T-helper 1 cell (primary cell): Measurements from ENCODE around the gene NFKBIB.
"Not testable (repeated sequence)": the region's sequence is repeated elsewhere in the genome, so short reads cannot be mapped to it uniquely, and the experiment has no call there.

ENCODE experiments used
- DNase-seq, 5 donors: peaks; one replicate each; pipeline ENCODE4 v3.0.0-alpha.2; 2012 to 2020
- total RNA-seq, 4 donors: gene quantifications; one replicate each; lab custom pipeline; 2026; lab: John Stamatoyannopoulos, UW

Gene NFKBIB, protein sequence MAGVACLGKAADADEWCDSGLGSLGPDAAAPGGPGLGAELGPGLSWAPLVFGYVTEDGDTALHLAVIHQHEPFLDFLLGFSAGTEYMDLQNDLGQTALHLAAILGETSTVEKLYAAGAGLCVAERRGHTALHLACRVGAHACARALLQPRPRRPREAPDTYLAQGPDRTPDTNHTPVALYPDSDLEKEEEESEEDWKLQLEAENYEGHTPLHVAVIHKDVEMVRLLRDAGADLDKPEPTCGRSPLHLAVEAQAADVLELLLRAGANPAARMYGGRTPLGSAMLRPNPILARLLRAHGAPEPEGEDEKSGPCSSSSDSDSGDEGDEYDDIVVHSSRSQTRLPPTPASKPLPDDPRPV
- total RNA-seq, result 35.1 to 45.3 (median 37.9) reads per million in 4 donors

DNA sequence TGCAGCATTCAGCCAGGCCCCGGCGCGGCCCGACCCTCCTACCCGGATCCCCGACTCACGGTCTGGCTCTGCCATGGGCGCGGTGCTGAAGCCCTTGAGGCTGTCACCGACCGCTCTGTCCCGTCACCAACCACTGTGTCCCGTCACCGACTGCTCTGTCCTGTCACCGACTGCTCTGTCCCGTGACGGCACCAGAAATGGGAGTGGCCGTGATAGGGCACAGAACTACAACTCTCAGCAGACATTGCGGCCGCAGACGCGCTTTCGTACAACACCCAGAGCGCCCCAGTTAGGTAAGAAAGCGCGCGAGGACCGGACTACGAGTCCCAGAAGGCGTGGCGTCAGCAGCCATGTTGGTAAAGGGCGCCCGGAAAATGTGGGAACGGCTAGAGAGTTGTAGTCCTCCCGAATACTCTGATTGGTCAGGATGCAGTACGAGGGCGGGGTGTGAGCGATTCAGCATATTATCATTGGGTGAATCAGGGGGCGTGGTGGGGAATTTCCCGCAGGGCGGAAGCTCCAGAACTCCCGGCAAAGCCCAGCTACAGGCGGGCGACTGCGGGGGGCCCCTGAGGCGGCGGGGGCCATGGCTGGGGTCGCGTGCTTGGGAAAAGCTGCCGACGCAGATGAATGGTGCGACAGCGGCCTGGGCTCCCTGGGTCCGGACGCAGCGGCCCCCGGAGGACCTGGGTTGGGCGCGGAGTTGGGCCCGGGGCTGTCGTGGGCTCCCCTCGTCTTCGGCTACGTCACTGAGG is at the start of gene NFKBIB, which contains the start of gene SIRT2:
TSS of gene NFKBIB (plus strand) at position 523 of the 755 bp plus-strand sequence. CDS start at position 587, 64 bp downstream.
TSS of gene SIRT2 (minus strand) at position 172 of the 755 bp plus-strand sequence. CDS start at position 75, 97 bp downstream.
- peak; percentile 98 to 100 (median 99) for DNase-seq

DNA sequence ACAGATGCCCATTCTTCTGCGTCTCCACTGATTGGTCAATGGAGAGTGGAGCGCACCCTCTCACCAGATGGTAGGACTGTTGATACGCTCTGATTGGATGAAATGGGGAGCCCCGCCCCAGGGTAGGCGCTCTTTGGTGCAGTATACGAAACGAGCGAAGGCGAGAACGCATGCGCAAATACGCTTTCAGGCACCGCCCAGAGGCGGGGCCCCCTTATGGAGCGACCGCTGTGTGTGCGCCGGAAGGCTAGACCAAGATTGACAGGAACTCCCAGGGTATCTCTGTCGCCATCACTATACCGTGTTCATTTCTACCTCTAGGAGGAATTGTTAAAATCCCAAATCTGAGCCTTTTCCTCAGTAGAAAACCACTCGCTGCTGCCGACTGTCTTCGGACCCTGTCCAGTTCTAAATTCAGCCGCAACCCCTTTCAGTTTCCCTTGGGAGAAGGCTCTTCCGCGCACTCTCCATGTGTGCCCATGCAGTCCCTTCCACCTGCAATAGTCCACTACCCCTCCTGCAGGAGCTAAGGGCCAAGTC is 49.3 kb upstream of the NFKBIB start:
- DNase-seq, result peak in 1 of 5 donors; percentile 97

DNA sequence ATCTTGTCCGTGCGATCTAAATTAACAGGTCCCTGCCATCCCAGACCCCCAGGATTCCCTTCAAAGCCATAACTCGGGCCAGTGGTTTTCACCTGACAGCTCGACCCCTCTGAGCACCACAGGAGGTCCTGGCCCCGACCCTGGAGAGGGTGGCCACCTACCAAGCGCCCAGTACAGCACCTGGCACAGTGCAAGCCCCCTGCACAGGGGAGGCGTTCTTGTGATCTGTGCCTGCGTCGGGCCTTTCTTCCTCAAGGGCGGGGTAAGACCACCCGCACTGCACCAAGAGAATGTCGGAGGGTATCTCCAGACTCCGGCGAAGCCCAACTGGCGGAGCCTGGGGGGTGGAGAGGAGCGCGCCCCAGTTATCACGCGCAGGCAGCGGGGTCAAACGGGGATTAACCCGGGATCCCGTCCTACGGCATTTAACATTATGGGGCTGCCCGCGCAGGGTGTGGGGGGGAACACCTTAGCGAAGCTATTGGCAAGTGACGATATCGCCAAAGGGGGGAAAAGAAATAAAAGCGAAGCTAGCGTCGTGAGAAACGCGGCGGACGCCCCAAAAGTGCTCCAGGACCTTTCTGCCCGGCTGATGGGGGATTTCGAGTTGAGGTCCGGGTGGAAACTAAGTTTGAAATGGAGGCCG is 48.7 kb upstream of the NFKBIB start:
- DNase-seq, result peak in 1 of 5 donors; percentile 31

DNA sequence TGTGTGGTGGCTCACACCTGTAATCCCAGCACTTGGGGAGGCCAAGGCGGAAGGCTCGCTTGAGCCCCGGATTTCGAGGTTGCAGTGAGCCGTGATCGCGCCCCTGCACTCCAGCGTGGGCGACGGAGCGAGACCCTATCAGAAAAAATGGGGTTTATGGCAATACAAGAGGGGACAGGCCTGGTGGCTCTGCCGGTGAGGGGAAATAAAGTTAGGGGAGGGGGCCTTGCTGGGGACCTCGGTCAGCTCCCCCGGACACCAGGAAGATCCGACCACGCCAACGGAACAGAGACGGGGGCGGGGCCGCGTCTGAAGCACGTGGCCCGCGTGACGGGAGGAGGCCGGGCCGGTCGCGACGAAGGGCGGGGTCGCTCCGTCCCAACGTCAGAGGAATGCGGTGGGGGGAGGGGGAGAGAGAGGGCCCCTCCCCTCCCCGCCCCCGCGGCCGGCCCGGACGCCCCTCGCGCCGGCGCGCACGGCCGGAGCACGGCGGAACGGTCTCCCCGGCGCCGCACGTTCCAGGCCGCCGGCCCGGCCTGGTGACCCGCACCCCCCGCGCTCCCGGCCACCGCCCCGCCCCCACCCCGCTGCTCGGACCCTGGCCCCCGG is 48.0 kb upstream of the NFKBIB start:
- DNase-seq, result peak; percentile 84 to 92 (median 85)

DNA sequence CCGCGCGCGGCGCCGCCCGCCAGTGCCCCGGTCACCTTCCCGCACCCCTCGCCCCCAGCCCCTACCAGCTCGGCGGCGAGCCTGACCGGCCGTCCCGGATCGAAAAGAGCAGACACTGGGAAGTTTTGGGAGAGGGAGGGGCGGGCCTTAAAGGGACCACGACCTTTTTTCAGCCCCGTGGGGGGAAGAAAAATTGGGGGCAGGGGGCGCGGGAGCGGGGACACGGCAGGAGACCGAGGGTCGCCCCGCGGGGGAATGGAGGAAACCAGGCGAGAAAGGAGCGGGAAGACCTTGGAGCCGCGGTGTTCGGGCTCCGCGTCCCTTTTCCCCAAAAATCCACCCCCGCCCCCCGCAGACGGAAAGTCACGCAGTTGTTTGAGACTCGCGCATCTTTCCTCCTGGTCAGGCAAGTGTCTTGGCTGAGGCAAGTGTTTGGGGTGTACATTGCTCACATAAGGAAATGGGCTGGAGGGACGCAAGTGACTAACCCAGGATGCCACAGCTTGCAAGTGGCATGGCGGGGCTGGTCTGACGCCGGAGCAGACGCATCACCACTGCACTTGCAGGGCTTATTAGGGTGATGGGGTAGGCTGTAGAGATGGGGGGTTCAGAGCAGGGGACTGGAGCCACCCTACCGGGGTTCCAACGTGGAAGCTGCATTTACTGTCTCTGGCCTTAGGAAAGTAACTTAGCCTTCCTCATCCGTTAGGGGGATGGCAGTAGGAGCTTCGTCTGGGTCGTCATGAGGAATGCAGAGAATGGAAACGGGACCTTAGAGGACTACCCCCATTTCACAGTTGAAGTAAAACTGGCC is 47.3 kb upstream of the NFKBIB start:
- peak; percentile 30 to 75 (median 51) for DNase-seq

DNA sequence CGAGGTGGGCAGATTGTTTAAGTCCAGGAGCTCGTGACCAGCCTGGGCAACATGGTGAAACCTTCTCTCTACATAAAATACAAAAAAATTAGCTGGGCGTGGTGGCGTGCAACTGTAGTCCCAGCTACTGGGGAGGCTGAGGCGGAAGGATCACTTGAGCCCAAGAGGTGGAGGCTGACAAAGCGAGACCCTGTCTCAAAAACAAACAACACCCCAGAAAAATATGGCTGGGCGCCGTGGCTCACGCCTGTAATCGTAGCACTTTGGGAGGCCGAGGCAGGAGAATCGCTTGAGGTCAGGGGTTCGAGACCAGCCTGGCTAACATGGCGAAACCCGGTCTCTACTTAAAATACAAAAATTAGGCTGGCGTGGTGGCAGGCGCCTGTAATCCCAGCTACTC is 46.6 kb upstream of the NFKBIB start:
- DNase-seq, result no peak

DNA sequence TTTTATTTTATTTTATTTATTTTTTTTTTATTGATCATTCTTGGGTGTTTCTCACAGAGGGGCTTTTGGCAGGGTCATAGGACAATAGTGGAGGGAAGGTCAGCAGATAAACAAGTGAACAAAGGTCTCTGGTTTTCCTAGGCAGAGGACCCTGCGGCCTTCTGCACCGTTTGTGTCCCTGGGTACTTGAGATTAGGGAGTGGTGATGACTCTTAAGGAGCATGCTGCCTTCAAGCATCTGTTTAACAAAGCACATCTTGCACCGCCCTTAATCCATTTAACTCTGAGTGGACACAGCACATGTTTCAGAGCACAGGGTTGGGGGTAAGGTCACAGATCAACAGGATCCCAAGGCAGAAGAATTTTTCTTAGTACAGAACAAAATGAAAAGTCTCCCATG is 44.8 kb upstream of the NFKBIB start:
- not testable (repeated sequence) for DNase-seq

DNA sequence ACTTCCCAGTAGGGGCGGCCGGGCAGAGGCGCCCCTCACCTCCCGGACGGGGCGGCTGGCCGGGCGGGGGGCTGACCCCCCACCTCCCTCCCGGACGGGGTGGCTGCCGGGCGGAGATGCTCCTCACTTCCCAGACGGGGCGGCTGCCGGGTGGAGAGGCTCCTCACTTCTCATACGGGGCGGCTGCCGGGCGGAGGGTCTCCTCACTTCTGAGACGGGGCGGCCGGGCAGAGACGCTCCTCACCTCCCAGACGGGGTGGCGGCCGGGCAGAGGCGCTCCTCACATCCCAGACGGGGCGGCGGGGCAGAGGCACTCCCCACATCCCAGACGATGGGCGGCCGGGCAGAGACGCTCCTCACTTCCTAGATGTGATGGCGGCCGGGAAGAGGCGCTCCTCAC is 44.0 kb upstream of the NFKBIB start:
- DNase-seq, result not testable (repeated sequence)

DNA sequence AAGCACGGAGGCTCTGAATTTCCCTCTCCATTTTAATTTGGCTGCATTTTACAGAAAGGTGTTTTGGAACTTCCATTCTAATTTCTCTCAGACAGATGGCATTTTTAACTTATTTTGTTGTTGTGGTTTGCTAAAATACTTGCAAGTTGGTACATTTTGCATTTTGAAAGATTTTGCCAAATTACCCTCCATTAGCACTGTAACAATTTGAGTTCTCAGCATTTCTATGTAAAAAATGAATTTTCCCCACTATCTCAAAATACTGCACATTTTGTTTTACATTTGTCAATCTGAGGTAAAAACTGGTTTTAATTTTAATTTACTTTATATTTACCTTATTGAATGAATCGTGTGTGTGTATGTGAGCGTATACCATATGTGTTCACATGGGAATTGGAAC is 43.0 kb upstream of the NFKBIB start:
- no peak for DNase-seq

DNA sequence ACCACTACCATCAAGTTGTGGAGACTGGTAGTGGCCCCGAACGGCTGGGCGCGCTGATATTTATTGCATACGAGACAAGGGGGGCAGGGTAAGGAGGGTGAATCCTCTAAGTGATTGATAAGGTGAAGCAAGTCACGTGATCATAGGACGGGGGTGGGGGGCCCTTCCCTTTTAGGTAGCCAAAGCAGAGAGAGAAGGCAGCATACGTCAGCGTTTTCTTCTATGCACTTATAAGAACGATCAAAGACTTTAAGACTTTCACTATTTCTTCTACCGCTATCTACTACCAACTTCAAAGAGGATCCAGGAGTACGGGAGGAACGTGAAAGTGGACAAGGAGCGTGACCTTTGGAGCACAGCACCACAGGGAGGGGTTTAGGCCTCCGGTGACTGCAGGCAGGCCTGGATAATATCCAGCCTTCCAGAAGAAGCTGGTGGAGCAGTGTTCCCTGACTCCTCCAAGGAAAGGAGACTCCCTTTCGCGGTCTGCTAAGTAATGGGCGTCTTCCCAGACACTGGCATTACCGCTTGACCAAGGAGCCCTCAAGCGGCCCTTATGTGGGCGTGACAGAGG is 40.1 kb upstream of the NFKBIB start:
- DNase-seq, result not testable (repeated sequence)

DNA sequence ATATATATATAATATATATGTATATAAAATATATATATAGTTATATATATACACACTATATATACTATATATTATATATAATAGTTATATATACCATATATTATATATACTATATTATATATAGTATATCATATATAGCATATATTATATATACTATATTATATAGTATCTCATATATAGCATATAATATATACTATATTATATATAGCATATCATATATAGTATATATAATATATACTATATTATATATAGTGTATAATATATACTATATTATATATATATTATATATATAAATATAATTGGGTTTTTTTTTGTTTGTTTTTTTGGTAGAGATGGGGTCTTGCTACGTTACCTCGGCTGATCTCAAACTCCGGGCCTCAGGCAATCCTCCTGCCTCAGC is 38.4 kb upstream of the NFKBIB start:
- DNase-seq, result no peak

DNA sequence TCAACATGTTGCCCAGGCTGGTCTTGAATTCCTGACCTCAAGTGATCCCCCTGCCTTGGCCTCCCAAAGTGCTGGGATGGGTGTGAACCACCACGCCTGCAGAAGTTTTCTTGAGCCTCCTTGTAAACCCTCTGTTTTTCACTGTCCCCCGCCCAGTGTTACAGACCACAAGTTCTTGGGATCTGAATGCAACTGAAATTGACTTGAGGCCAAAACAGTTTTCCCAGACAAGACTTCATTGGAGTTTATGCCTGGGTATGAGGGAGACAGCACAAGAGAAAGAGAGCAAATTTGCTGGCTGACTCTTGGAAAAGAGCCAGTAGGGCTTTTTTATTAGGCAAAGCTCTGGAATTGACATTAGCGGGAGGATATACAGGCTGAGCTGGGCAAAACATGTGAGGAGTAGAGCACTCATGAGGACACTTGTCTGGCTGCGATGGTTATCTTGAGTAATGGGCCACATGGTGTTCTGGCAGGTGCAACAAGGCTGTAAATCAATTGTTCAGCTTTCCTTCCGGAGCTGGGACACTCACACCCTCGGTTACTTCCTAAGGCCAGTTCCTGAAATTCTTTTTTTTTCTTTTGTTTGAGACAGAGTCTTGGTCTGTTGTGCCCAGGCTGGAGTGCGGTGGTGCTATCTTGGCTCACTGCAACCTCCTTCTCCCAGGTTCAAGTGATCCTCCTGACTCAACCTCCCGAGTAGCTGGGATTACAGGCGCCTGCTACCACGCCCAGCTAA is 37.3 kb upstream of the NFKBIB start:
- DNase-seq, result no peak

DNA sequence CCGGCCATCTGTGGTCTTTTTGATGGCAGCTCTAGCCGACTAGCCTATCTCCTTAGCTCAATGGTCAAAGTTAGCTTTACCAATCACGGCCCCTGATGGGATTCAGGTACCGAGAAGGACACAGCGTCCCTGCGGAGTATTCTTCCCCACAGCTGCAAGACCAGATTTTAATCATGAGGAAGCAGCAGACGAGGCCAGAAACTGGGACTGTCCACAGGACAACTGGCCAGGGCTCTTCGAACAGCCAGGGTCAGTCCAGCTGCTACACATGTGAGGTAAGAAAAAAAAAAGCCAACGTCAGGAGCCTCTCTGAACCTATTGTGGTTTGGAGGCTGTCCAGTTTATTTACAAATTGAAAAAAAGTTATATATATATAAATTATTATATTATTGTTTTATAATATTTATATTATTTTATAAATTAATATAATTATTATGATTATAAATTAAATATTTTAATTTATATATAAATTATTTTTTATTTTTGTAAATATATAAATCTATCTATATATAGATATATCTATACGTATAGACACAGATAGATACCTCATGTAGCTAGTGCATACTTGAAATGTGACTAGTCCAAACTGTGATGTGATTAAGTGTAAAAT is 32.5 kb upstream of the NFKBIB start:
- no peak for DNase-seq

DNA sequence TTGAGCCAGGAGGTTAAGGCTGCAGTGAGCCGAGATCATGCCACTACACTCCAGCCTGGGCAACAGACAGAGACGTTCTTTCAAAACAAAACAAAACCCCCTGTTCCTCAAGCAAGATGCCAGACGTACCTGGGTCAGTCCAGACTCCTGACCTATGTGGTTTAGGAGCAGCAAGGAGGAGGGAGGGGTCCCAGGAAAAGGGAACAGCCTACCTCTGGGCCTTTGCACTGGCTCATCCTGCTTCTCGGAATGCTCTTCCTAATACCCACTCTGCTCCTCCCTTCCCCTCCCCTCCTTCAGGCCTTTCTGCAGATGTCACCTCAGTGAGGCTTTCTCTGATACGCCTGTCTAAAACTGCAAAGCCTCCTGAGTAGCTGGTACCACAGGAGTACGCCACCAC is 31.2 kb upstream of the NFKBIB start:
- no peak for DNase-seq

DNA sequence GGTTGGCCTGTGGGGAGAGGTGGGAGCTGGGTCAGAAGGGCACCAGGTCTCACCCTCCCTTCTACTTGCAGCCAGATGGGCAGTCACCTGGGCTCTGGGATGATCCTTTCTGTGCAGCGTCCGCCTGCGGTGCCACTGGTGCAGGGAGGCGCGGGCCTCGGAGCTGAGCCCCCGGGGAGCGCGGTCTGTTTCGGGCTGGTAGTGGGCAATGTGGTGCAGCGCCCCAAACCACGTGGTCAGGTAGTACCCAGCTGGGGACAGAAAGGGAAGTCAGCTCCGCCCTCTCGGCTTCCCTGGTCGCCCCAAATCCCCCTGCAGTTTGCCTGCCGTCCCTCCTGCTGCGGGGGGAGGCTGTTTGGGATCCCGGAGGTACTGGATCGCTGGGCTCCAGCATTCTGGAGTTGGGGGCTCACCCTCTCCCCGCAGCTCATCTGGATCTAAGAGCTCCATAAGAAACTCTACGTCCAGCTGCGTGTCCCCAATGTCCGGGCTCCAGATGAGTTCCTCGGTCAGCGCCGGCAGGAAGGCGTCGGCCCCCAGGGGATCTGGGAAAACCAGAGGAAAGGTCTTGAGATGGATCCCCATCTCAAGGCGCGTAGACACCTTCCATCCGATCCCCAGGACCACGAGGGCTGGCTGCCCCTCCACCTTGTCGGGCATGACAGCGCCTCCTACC is 30.5 kb upstream of the NFKBIB start:
- DNase-seq, result peak in 2 of 5 donors; percentile 19 to 44

DNA sequence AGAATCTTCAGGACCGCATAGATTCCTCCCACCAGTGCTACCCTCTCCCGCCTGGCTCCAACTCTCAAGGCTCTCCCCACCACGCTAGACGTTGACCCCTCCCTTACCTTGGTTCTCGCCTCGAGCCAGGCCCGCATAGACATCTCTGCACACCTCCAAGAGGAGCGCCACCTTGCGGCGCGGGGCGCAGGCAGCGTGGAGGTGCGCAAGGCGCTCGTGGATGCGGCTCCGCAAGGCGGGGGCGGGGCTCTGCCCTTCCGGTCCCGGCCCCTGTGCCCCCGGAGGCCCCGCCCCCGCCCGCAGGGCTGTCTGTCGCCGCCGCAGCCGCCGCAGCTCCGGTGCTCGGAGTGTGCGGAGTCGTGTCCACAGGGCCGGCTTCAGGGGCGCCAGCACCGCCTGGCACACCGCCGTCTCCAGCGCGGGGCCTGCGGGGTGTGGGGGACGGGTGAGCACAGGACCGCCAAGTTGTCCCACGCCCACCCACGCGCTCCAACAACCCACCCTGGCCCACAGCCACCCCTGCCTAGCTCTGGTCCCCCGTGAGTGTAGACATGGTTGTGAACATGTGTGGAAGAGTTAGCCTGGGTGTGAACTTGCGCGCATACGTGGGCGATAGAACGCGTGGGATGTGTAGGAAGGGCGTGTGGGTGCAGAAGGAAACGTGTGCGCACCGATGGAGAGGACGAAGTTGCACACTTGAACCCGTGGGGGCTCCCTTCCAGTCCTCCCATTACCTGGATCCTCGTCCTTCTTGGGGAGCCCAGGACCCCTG is 29.7 kb upstream of the NFKBIB start:
- peak; percentile 88 to 95 (median 91) for DNase-seq

DNA sequence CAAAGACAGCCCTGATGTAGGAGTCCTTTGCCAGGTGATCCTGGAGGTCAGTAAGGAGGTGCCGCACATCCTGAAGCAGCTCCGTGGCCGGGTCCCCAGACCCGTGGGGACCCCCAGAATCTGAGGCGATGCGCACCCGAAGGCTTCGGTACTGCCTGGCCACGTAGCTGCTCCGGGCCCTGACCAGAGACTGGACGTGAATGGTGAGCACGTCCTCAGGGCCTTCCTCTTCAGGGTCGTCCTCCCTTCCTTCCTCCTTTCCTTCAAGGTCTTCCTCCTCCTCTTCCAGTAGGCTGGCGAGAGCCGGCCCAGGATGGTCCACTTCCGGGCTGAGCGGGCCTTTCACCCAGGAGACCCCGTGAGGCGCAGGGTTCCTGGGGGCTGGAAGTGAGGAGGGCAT is 29.2 kb upstream of the NFKBIB start:
- DNase-seq, result no peak

DNA sequence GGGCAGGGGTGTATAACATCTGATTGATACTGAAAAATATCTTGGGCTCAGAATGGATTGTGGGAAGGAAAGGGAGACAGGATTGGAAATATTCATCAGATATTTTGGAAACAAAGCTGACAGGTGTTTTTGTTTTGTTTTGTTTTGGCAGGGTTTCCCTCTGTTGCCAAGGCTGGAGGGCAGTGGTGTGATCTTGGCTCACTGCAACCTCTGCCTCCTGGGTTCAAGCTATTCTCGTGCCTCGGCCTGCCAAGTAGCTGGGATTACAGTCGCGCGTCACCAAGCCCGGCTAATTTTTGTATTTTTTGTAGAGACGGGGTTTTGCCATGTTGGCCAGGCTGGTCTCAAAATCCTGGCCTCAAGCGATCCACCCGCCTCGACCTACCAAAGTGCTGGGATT is 26.4 kb upstream of the NFKBIB start:
- not testable (repeated sequence) for DNase-seq
